Mesenteric fat pad (tissue), 1 donor: ENCODE measurements around the gene CAMK2D. TPM values are rescaled to one million over a fixed set of nuclear protein-coding genes. Genes with fewer than 3 reads are reported as not detected.

Source experiments
- DNase-seq: peaks from one replicate; pipeline ENCODE4 v3.0.0-alpha.2; 2020; ENCODE audit warnings: low spot score
- total RNA-seq: library from RNA; stranded (reverse); fragmentation: NEBNext Ultra II Directional; extraction: Animal tissue kit (Norgen Biotek cat#: 25700); gene quantifications from one replicate; pipeline ENCODE4 v1.2.1, GENCODE V29; 2021
- donor health status: DM: yes; HTN: yes; CAD: no.

CAMK2D gene
- total RNA-seq, 1 donor from 2014 or later = 58.0 TPM

- no peak for DNase-seq
These were observed 357.4 kb downstream of the CAMK2D start for GRCh38 chr4:113404167-113404571.

Other genes with a start within 250 kb of the CAMK2D start
- gene ARSJ, start 217.9 kb upstream of the CAMK2D start, total RNA-seq = 2.4 TPM